Gastroesophageal sphincter (tissue), 2 donors: ENCODE measurements around the gene ZNF396.

Experiments used
- EP300 ChIP-seq: sonication (generic); formaldehyde crosslinking; IDR thresholded peaks from one replicate; pipeline ENCODE4 v1.6.1; 2017; ENCODE audit warnings: antibody characterized with exemption, mild to moderate bottlenecking
- POLR2AphosphoS5 ChIP-seq: sonication (generic); formaldehyde crosslinking; IDR thresholded peaks from one replicate; pipeline ENCODE4 v1.6.1; 2017; ENCODE audit warnings: antibody characterized with exemption

DNA sequence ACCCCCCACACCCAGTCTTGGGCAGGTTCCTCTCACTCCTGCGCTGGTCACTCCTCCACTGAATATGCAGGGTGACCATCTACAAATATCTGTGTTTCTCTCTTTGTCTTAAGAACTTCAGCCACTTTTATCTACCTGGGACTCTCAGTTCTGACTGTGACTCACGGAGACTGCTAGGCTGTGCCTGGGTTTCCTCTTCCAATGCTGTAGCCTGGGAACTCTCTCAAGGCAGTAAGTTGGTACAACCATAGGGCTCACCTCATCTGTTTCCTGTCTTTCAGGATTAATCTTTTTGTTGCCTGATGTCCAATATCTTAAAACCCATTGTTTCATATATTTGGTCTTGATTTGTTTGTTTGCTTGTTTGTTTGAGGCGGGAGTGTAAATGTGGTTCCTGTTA lies 47.2 kb upstream of the ZNF396 start:
- TF ChIP-seq POLR2AphosphoS5 (no peak), EP300 (no peak)
